Adrenal gland (tissue), 12 donors: ENCODE measurements around the gene GSE1. TPM values are rescaled to one million over a fixed set of nuclear protein-coding genes. Genes with fewer than 3 reads are reported as not detected.
A peak's percentile ranks its signal among the peaks of the same experiment; 100 is the strongest.

ENCODE experiments used
- DNase-seq, 7 donors: peaks; one replicate each; pipeline ENCODE4 v3.0.0-alpha.2; 2019 to 2020
- H3K27ac ChIP-seq, 5 donors: fragments of 200-600 bp; sonication (generic) in 4 of 5; 1 replicate in 3 of 5; 2 replicates in 2 of 5; pipeline versions ENCODE4 v1.5.1 to v1.8.0; 2016 to 2020; ENCODE audit warnings: mild to moderate bottlenecking in 1 of 5
- H3K27me3 ChIP-seq: fragments of 200-600 bp; 2 replicates; pipeline ENCODE4 v1.8.0; 2021
- H3K36me3 ChIP-seq, 2 donors: fragments of 200-600 bp; replicated peaks in 1 of 2; 1 replicate in 1 of 2; 2 replicates in 1 of 2; pipeline versions ENCODE4 v1.5.1 to v1.8.0; 2018 to 2022
- H3K4me1 ChIP-seq, 2 donors: fragments of 200-600 bp; replicated peaks in 1 of 2; 1 replicate in 1 of 2; 2 replicates in 1 of 2; pipeline versions ENCODE4 v1.5.1 to v1.8.0; 2018 to 2021
- H3K4me3 ChIP-seq, 4 donors: fragments of 200-600 bp; sonication (generic) in 3 of 4; one replicate each; pipeline ENCODE4 v1.5.1; 2016 to 2018
- H3K9me3 ChIP-seq, 3 donors: fragments of 200-600 bp; sonication (generic) in 1 of 3; replicated peaks in 1 of 3; 1 replicate in 2 of 3; 2 replicates in 1 of 3; pipeline versions ENCODE4 v1.5.1 to v1.8.0; 2016 to 2021
- POLR2A ChIP-seq, 2 donors: fragments of 450-650 bp; IDR thresholded peaks; one replicate each; pipeline ENCODE4 v1.6.1; 2017; ENCODE audit warnings: antibody characterized with exemption in 2 of 2, mild to moderate bottlenecking in 2 of 2, moderate library complexity in 1 of 2
- WGBS, 4 donors: extraction: QIAGEN DNeasy Blood & Tissue Kit in 2 of 4; methylation state at CpG; one replicate each; pipeline versions ENCODE4 v1.1.5 to v1.1.7; 2013 to 2017; 5-methylcytosine and 5-hydroxymethylcytosine counted together
- intact Hi-C, 2 donors: fragments of 100-400 bp; cut with DNase I; formaldehyde crosslinking; loops; one replicate each; pipeline versions ENCODE4 v1.14.1 to v1.15.0; 2022 to 2023
- polyA plus RNA-seq, 3 donors: library from polyadenylated mRNA; stranded (reverse); fragments of 200-250 nt in 2 of 3; fragments of 350-450 nt in 1 of 3; fragmentation: Illumina TruSeq in 1 of 3; extraction: RNeasy Lipid Tissue Mini Kit (QIAGEN cat#74804) in 1 of 3; gene quantifications; one replicate each; pipeline ENCODE4 v1.2.3, GENCODE V29; 2013 to 2014
- total RNA-seq, 9 donors: library from RNA; depleted of rRNA in 4 of 9; stranded (reverse); fragments of >200 nt in 4 of 9; fragments of 120-200 nt in 1 of 9; fragmentation: NEBNext Ultra II Directional in 1 of 9; extraction: Animal tissue kit (Norgen Biotek cat#: 25700) in 1 of 9; gene quantifications; one replicate each; pipeline versions ENCODE4 v1.1.0 to v1.2.4, GENCODE V29; 2013 to 2023
- TF ChIP-seq, protein P1 (sequence below), 6 experiments: fragments of 450-650 bp in 4 of 6; fragments of 200-600 bp in 2 of 6; sonication (generic) in 1 of 6; IDR thresholded peaks; 1 replicate in 5 of 6; 2 replicates in 1 of 6; pipeline versions ENCODE4 v1.5.1 to v1.8.0; 2016 to 2021; ENCODE audit warnings: antibody characterized with exemption in 6 of 6, mild to moderate bottlenecking in 2 of 6, moderate library complexity in 1 of 6
- donor health status: healthy with polysubstance abuse.
- donor health status: Bipolar disorder and iron deficiency.
- donor health status: DM: yes; HTN: yes; CAD: no.
- donor health status: DM: no; HTN: no; CAD: no.
- donor health status: DM: no; HTN: no; CAD: no.
- donor health status: DM: yes; HTN: yes; CAD: no.

The GSE1 gene
- total and polyA plus RNA-seq, 12 donors, result 7.8 to 99.9 (median 64.8) TPM

DNA sequence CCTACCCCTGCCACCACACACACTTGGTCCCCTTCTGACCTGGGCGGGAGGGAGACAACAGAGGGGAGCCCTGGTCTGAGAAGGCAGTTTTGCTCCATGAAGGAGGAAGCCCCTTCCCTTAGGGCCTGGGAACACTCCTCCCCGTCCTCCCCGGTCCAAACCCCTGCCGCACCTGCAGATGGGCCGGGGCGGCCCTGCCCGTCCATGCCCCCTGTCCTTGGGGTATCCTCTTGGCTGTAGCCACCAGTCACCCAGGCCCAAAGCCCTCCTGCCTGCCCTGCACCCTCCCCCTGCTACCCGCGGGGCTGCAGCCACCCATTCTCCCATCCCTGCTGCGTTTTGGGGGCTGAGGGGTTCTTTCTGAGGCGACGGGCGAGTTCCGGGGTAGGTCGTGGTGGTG, 33.9 kb downstream of the GSE1 start:
- no peaks in the 10 kb centered on the region for H3K27me3 ChIP-seq
- DNase-seq, result no peak
- H3K4me1 ChIP-seq, result peaks cover 24 to 30% of the 10 kb centered on the region in 2 donors
- H3K9me3 ChIP-seq, result no peaks in the 10 kb centered on the region
- H3K36me3 ChIP-seq, result peaks cover 0 to 11% of the 10 kb centered on the region in 2 donors
- WGBS, 4 donors, result 90 to 95% (median 93%) methylated on average over 8 to 15 of the region's 15 CpGs
- H3K4me3 ChIP-seq, result no peak overlapping the region
- intact Hi-C loops, result no loop called here
- H3K27ac ChIP-seq, result no peak overlapping the region
- no peak for TF ChIP-seq POLR2A (IDR thresholded peaks at IDR 0.05)
- TF ChIP-seq, protein P1, sequence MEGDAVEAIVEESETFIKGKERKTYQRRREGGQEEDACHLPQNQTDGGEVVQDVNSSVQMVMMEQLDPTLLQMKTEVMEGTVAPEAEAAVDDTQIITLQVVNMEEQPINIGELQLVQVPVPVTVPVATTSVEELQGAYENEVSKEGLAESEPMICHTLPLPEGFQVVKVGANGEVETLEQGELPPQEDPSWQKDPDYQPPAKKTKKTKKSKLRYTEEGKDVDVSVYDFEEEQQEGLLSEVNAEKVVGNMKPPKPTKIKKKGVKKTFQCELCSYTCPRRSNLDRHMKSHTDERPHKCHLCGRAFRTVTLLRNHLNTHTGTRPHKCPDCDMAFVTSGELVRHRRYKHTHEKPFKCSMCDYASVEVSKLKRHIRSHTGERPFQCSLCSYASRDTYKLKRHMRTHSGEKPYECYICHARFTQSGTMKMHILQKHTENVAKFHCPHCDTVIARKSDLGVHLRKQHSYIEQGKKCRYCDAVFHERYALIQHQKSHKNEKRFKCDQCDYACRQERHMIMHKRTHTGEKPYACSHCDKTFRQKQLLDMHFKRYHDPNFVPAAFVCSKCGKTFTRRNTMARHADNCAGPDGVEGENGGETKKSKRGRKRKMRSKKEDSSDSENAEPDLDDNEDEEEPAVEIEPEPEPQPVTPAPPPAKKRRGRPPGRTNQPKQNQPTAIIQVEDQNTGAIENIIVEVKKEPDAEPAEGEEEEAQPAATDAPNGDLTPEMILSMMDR (IDR thresholded peaks at IDR 0.05), result no peak

DNA sequence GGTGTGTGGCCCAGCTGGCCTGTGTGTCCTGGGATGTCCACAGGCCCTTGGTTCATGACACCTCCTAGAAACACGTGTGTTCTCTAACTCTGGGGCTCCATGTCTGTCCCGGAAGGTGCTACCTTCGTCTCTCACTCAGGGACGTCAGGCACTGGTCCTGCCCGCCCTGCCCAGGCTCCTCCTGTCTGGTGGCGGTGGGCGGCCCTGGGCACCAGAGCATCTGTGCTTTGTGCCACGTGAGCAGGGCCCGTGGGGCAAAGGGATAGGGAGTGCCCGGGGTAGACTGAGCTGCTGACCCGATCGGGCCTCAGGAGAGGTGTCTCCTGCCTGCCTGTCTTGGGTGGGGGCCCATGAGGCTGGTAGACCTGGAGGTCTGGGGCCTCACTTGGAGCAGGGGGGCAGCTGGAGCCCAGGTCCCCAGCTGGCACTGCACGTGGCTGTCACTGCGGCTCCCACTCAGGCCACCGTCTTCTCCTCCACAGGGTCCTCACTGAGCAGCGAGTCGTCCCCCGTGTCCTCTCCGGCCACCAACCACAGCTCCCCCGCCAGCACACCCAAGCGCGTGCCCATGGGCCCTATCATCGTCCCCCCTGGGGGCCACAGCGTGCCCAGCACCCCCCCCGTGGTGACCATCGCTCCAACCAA, 35.1 kb downstream of the GSE1 start:
- H3K36me3 ChIP-seq, result peaks cover 0 to 11% of the 10 kb centered on the region in 2 donors
- H3K4me1 ChIP-seq, result peaks cover 26 to 35% of the 10 kb centered on the region in 2 donors
- WGBS, 4 donors, result 88 to 99% (median 90%) methylated on average over 11 to 26 of the region's 26 CpGs
- H3K4me3 ChIP-seq, result no peak overlapping the region
- intact Hi-C loops, result no loop called here
- DNase-seq, result no peak
- H3K27ac ChIP-seq, result no peak overlapping the region
- no peaks in the 10 kb centered on the region for H3K9me3 ChIP-seq
- H3K27me3 ChIP-seq, result no peaks in the 10 kb centered on the region
- TF ChIP-seq POLR2A (IDR thresholded peaks at IDR 0.05), result no peak
- TF ChIP-seq, protein P1 (IDR thresholded peaks at IDR 0.05), result no peak

DNA sequence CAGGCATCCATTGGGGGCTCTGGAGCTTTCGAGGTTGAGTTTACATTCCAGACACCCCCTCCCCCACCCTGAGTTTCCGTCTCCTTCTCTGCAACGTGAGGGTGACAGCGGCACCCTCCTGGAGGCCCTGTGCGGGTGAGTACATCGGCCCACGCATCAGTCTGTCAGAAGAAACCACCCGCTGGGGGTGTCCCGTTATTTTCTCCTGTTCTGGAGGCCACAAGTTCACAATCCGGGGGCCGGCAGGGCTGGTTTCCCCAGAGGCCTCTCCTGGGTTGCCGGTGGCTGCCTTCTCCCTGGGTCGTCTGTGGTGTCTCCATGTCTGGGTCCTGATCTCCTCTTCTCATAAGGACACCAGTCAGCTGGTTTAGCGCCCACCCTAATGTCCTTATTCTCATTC, 35.7 kb downstream of the GSE1 start:
- no peak for TF ChIP-seq POLR2A (IDR thresholded peaks at IDR 0.05)
- TF ChIP-seq, protein P1 (IDR thresholded peaks at IDR 0.05), result no peak
- Histone ChIP-seq H3K4me1 (peaks cover 32 to 41% of the 10 kb centered on the region in 2 donors), H3K4me3 (no peak overlapping the region), H3K27ac (no peak overlapping the region), H3K9me3 (no peaks in the 10 kb centered on the region), H3K27me3 (no peaks in the 10 kb centered on the region), H3K36me3 (peaks cover 0 to 11% of the 10 kb centered on the region in 2 donors)
- DNase-seq, result no peak
- intact Hi-C loops, result no loop called here
- WGBS, 4 donors, result 75 to 90% (median 88%) methylated on average over 12 to 14 of the region's 14 CpGs

DNA sequence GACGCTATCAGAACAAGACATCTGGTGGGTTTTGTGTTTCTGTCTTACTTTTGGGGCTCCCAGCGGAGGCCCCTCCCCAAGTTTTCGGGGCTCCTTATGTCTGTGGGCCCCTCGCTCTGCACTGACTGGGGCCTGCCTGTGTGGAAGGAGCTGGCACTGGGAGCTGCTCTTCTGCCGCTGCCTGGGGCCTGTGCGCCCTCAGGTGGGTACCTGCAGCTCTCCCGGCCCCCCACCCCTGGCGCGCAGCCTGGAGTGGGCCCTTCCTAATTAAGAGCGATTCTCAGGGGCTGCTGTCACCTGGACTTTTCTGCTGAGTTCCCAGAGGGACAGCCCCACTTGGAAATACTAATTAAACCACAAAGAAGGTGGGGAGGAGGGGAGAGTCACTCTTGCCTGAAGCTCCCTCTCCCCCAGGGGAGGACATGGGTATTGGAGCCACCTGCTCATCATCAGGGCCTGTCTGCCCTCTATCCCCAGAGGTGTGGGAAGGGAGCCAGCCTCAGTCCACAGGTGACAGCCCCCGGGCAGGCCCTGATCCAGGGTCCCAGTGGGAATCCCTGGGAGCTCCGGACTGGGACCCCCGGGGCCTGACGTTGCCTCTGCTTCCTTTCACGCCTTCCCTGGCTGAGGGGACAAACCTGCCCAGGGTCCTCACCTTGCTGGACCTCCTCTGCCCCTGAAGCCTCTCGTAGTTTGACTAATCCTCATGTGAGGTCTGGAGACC, 36.5 kb downstream of the GSE1 start:
- intact Hi-C loops, result no loop called here
- Histone ChIP-seq H3K4me3 (no peak overlapping the region), H3K27ac (peak overlapping the region in 4 of 5 donors; percentile 60 to 90 (median 82)), H3K36me3 (peaks cover 0 to 15% of the 10 kb centered on the region in 2 donors), H3K9me3 (no peaks in the 10 kb centered on the region), H3K4me1 (peaks cover 34 to 44% of the 10 kb centered on the region in 2 donors), H3K27me3 (no peaks in the 10 kb centered on the region)
- TF ChIP-seq POLR2A (IDR thresholded peaks at IDR 0.05), result no peak
- TF ChIP-seq, protein P1 (IDR thresholded peaks at IDR 0.05), result no peak
- 74 to 89% (median 80%) methylated on average over 9 to 16 of the region's 16 CpGs for WGBS, 4 donors
- no peak for DNase-seq
